Thyroid gland (tissue), 4 donors: ENCODE data around the gene PDIA4. TPM values are rescaled to one million over a fixed set of nuclear protein-coding genes. Genes with fewer than 3 reads are reported as not detected.

Experiments
- DNase-seq, 2 donors: peaks; one replicate each; pipeline ENCODE4 v3.0.0-alpha.2; 2019
- H3K27ac ChIP-seq, 3 donors: fragments of 200-600 bp; sonication (generic); 1 replicate in 2 of 3; 2 replicates in 1 of 3; pipeline ENCODE4 v1.5.1; 2016 to 2019; ENCODE audit warnings: mild to moderate bottlenecking in 1 of 3, moderate library complexity in 1 of 3
- H3K27me3 ChIP-seq: fragments of 200-600 bp; sonication (generic); one replicate; pipeline ENCODE4 v1.5.1; 2019
- H3K36me3 ChIP-seq, 2 donors: fragments of 200-600 bp; sonication (generic); one replicate each; pipeline ENCODE4 v1.5.1; 2016 to 2019
- H3K4me1 ChIP-seq, 2 donors: fragments of 200-600 bp; sonication (generic); one replicate each; pipeline ENCODE4 v1.5.1; 2017 to 2019
- H3K4me3 ChIP-seq, 3 donors: fragments of 200-600 bp; sonication (generic); replicated peaks in 1 of 3; 1 replicate in 2 of 3; 2 replicates in 1 of 3; pipeline ENCODE4 v1.5.1; 2016; ENCODE audit warnings: mild to moderate bottlenecking in 1 of 3
- H3K9me3 ChIP-seq: fragments of 200-600 bp; sonication (generic); one replicate; pipeline ENCODE4 v1.5.1; 2017
- POLR2A ChIP-seq, 2 donors: fragments of 450-650 bp; IDR thresholded peaks; one replicate each; pipeline ENCODE4 v1.6.1; 2017; ENCODE audit warnings: antibody characterized with exemption in 2 of 2, mild to moderate bottlenecking in 2 of 2, moderate library complexity in 1 of 2
- WGBS, 2 donors: methylation state at CpG; one replicate each; pipeline ENCODE4 v1.1.5; 2017; 5-methylcytosine and 5-hydroxymethylcytosine counted together
- intact Hi-C: fragments of 100-400 bp; cut with DNase I; formaldehyde crosslinking; loops from one replicate; pipeline ENCODE4 v1.15.1; 2023
- total RNA-seq, 4 donors: library from RNA; depleted of rRNA; stranded (reverse); fragments of >200 nt; gene quantifications; one replicate each; pipeline ENCODE4 v1.2.3, GENCODE V29; 2016
- TF ChIP-seq, protein P1 (sequence below), 6 experiments: fragments of 200-600 bp in 3 of 6; fragments of 450-650 bp in 3 of 6; sonication (generic) in 3 of 6; IDR thresholded peaks; one replicate each; pipeline ENCODE4 v1.5.1; 2016 to 2019; ENCODE audit warnings: antibody characterized with exemption in 6 of 6, mild to moderate bottlenecking in 2 of 6, inconsistent platforms in 1 of 6, moderate library complexity in 1 of 6

PDIA4 gene
- total RNA-seq, 4 donors from 2014 or later, result 172 to 749 (median 498) TPM

DNA sequence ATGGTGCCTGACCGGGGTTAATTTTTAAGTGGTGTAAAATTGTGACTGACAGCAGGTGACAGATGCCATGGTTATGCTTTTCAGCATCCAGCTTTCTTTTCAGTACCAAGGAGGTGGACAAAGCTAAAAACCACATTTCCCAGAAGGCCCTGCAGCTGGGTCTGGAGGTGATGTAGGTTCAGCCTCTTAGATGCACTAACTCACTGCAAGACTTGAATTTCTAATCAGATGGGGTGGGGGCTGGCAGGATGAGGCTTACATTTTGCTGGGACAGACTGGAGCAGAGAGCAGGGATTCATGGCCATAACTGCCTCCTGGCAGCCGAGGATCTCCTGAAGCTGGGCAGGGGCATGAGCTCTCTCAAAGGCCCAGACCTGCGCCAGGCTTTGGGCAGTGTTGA lies 52.4 kb downstream of the PDIA4 start:
- no peak for DNase-seq
- Histone ChIP-seq H3K4me3 (no peak overlapping the region), H3K27ac (no peak overlapping the region), H3K4me1 (no peaks in the 10 kb centered on the region), H3K27me3 (no peaks in the 10 kb centered on the region), H3K36me3 (no peaks in the 10 kb centered on the region), H3K9me3 (no peaks in the 10 kb centered on the region)
- intact Hi-C loops, result no loop called here
- 62 to 72% methylated on average over 2 to 3 of the region's 3 CpGs for WGBS, 2 donors
- TF ChIP-seq, protein P1, sequence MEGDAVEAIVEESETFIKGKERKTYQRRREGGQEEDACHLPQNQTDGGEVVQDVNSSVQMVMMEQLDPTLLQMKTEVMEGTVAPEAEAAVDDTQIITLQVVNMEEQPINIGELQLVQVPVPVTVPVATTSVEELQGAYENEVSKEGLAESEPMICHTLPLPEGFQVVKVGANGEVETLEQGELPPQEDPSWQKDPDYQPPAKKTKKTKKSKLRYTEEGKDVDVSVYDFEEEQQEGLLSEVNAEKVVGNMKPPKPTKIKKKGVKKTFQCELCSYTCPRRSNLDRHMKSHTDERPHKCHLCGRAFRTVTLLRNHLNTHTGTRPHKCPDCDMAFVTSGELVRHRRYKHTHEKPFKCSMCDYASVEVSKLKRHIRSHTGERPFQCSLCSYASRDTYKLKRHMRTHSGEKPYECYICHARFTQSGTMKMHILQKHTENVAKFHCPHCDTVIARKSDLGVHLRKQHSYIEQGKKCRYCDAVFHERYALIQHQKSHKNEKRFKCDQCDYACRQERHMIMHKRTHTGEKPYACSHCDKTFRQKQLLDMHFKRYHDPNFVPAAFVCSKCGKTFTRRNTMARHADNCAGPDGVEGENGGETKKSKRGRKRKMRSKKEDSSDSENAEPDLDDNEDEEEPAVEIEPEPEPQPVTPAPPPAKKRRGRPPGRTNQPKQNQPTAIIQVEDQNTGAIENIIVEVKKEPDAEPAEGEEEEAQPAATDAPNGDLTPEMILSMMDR (IDR thresholded peaks at IDR 0.05), result no peak
- TF ChIP-seq POLR2A (IDR thresholded peaks at IDR 0.05), result no peak

GRCh38 chr7:148973256-148973655 lies 55.0 kb downstream of the PDIA4 start:
- H3K4me3 ChIP-seq, result no peak overlapping the region
- H3K36me3 ChIP-seq, result no peaks in the 10 kb centered on the region
- no peak for DNase-seq
- WGBS, 2 donors, result 73 to 83% methylated on average over 6 of the region's 6 CpGs
- no peak for TF ChIP-seq POLR2A (IDR thresholded peaks at IDR 0.05)
- TF ChIP-seq, protein P1 (IDR thresholded peaks at IDR 0.05), result no peak
- no peaks in the 10 kb centered on the region for H3K9me3 ChIP-seq
- intact Hi-C loops, result no loop called here
- H3K4me1 ChIP-seq, result no peaks in the 10 kb centered on the region
- H3K27ac ChIP-seq, result no peak overlapping the region
- H3K27me3 ChIP-seq, result no peaks in the 10 kb centered on the region

DNA sequence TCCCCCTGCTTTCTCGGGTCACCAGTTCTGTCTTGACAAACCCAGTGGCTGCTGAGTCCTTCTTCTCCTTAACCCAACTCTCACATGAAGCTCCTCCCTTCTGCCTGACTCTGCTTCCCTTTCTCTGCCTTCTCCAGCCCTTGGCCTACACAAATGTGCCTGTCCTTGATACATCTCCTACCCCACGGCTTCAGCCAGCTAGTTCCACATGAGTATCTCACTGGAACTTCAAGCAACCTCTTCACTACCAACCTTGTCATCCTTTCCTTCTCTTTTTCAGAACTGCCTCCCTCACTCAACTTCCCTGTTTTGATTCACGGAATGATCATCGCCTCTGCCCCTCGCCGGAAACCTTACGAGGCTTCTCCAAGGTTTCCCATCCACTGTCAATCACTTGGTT lies 55.9 kb downstream of the PDIA4 start:
- TF ChIP-seq, protein P1 (IDR thresholded peaks at IDR 0.05), result no peak
- TF ChIP-seq POLR2A (IDR thresholded peaks at IDR 0.05), result no peak
- H3K27ac ChIP-seq, result no peak overlapping the region
- intact Hi-C loops, result no loop called here

DNA sequence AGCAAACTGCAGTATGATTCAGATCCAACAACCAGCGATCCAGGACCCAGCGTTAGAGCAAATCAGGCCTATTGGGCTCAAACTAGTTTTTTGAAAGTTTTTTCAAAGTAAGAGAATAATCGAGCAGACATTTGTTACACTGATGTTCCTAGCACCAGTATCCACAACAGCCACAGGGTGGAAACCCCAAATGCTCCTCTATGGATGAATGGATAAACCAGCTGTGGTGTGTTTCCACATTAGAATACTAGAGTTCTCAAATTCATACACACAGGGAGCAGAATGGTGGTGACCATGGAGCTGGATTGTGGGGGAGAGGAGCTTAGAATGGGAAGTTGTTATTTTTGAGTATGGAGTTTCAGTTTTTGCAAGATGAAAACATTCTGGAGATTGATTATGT lies 60.7 kb downstream of the PDIA4 start:
- no peaks in the 10 kb centered on the region for H3K27me3 ChIP-seq
- H3K9me3 ChIP-seq, result no peaks in the 10 kb centered on the region
- TF ChIP-seq, protein P1 (IDR thresholded peaks at IDR 0.05), result no peak
- no peak for TF ChIP-seq POLR2A (IDR thresholded peaks at IDR 0.05)
- 84% methylated on average over 3 of the region's 3 CpGs for WGBS, 2 donors
- H3K36me3 ChIP-seq, result no peaks in the 10 kb centered on the region
- intact Hi-C loops, result loop anchor here (10.0 kb wide), 1 partner anchor 113 kb away; no protein-coding TSS in a partner anchor
- DNase-seq, result no peak
- no peak overlapping the region for H3K27ac ChIP-seq
- H3K4me1 ChIP-seq, result peaks cover 0 to 4% of the 10 kb centered on the region in 2 donors
- H3K4me3 ChIP-seq, result no peak overlapping the region

More for the DNA sequence above, 55.9 kb downstream of the PDIA4 start:
- WGBS, 2 donors, result 55 to 56% methylated on average over 7 of the region's 7 CpGs
- no peak overlapping the region for H3K4me3 ChIP-seq
- no peak for DNase-seq
- H3K4me1 ChIP-seq, result no peaks in the 10 kb centered on the region
- no peaks in the 10 kb centered on the region for H3K27me3 ChIP-seq
- H3K9me3 ChIP-seq, result no peaks in the 10 kb centered on the region
- H3K36me3 ChIP-seq, result no peaks in the 10 kb centered on the region

DNA sequence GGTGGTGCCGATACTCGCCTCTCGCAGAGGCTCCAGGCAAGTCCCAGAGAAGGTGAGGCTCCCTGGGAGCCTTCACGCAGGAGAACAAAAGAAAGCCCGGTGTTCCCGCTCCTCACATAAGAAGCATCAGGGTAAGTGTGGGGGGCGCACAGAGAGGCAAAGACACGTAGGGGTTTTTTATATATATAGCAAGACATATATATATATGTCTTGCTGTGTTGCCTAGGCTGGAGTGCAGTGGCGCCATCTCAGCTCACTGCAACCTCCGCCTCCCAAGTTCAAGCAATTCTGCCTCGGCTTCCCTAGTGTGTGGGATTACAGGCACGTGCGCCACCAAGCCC lies 61.3 kb downstream of the PDIA4 start:
- intact Hi-C loops, result loop anchor here (10.0 kb wide), 1 partner anchor 112 kb away; no protein-coding TSS in a partner anchor
- Histone ChIP-seq H3K27me3 (no peaks in the 10 kb centered on the region), H3K36me3 (no peaks in the 10 kb centered on the region), H3K4me1 (peaks cover 0 to 4% of the 10 kb centered on the region in 2 donors), H3K4me3 (peak overlapping the region in 1 of 3 donors; percentile 14), H3K27ac (no peak overlapping the region), H3K9me3 (no peaks in the 10 kb centered on the region)
- DNase-seq, result no peak
- 36% methylated on average over 13 of the region's 13 CpGs for WGBS, 2 donors
- TF ChIP-seq, protein P1 (IDR thresholded peaks at IDR 0.05), result no peak
- TF ChIP-seq POLR2A (IDR thresholded peaks at IDR 0.05), result no peak
